Adrenal gland (tissue), 12 donors: Measurements from ENCODE around the gene BUD31. TPM values are rescaled to one million over a fixed set of nuclear protein-coding genes. Genes with fewer than 3 reads are reported as not detected.
A peak's percentile ranks its signal among the peaks of the same experiment; 100 is the strongest.
"Not testable (repeated sequence)": the region's sequence is repeated elsewhere in the genome, so short reads cannot be mapped to it uniquely, and the experiment has no call there.

ENCODE experiments used
- DNase-seq, 7 donors: peaks; one replicate each; pipeline ENCODE4 v3.0.0-alpha.2; 2019 to 2020
- H3K27ac ChIP-seq, 5 donors: fragments of 200-600 bp; sonication (generic) in 4 of 5; 1 replicate in 3 of 5; 2 replicates in 2 of 5; pipeline versions ENCODE4 v1.5.1 to v1.8.0; 2016 to 2020; ENCODE audit warnings: mild to moderate bottlenecking in 1 of 5
- H3K27me3 ChIP-seq: fragments of 200-600 bp; 2 replicates; pipeline ENCODE4 v1.8.0; 2021
- H3K36me3 ChIP-seq, 2 donors: fragments of 200-600 bp; replicated peaks in 1 of 2; 1 replicate in 1 of 2; 2 replicates in 1 of 2; pipeline versions ENCODE4 v1.5.1 to v1.8.0; 2018 to 2022
- H3K4me1 ChIP-seq, 2 donors: fragments of 200-600 bp; replicated peaks in 1 of 2; 1 replicate in 1 of 2; 2 replicates in 1 of 2; pipeline versions ENCODE4 v1.5.1 to v1.8.0; 2018 to 2021
- H3K4me3 ChIP-seq, 4 donors: fragments of 200-600 bp; sonication (generic) in 3 of 4; one replicate each; pipeline ENCODE4 v1.5.1; 2016 to 2018
- H3K9me3 ChIP-seq, 3 donors: fragments of 200-600 bp; sonication (generic) in 1 of 3; replicated peaks in 1 of 3; 1 replicate in 2 of 3; 2 replicates in 1 of 3; pipeline versions ENCODE4 v1.5.1 to v1.8.0; 2016 to 2021
- POLR2A ChIP-seq, 2 donors: fragments of 450-650 bp; IDR thresholded peaks; one replicate each; pipeline ENCODE4 v1.6.1; 2017; ENCODE audit warnings: antibody characterized with exemption in 2 of 2, mild to moderate bottlenecking in 2 of 2, moderate library complexity in 1 of 2
- WGBS, 4 donors: extraction: QIAGEN DNeasy Blood & Tissue Kit in 2 of 4; methylation state at CpG; one replicate each; pipeline versions ENCODE4 v1.1.5 to v1.1.7; 2013 to 2017; 5-methylcytosine and 5-hydroxymethylcytosine counted together
- intact Hi-C, 2 donors: fragments of 100-400 bp; cut with DNase I; formaldehyde crosslinking; loops; one replicate each; pipeline versions ENCODE4 v1.14.1 to v1.15.0; 2022 to 2023
- polyA plus RNA-seq, 3 donors: library from polyadenylated mRNA; stranded (reverse); fragments of 200-250 nt in 2 of 3; fragments of 350-450 nt in 1 of 3; fragmentation: Illumina TruSeq in 1 of 3; extraction: RNeasy Lipid Tissue Mini Kit (QIAGEN cat#74804) in 1 of 3; gene quantifications; one replicate each; pipeline ENCODE4 v1.2.3, GENCODE V29; 2013 to 2014
- total RNA-seq, 9 donors: library from RNA; depleted of rRNA in 4 of 9; stranded (reverse); fragments of >200 nt in 4 of 9; fragments of 120-200 nt in 1 of 9; fragmentation: NEBNext Ultra II Directional in 1 of 9; extraction: Animal tissue kit (Norgen Biotek cat#: 25700) in 1 of 9; gene quantifications; one replicate each; pipeline versions ENCODE4 v1.1.0 to v1.2.4, GENCODE V29; 2013 to 2023
- TF ChIP-seq, protein P1 (sequence below), 6 experiments: fragments of 450-650 bp in 4 of 6; fragments of 200-600 bp in 2 of 6; sonication (generic) in 1 of 6; IDR thresholded peaks; 1 replicate in 5 of 6; 2 replicates in 1 of 6; pipeline versions ENCODE4 v1.5.1 to v1.8.0; 2016 to 2021; ENCODE audit warnings: antibody characterized with exemption in 6 of 6, mild to moderate bottlenecking in 2 of 6, moderate library complexity in 1 of 6
- donor health status: healthy with polysubstance abuse.
- donor health status: Bipolar disorder and iron deficiency.
- donor health status: DM: yes; HTN: yes; CAD: no.
- donor health status: DM: no; HTN: no; CAD: no.
- donor health status: DM: no; HTN: no; CAD: no.
- donor health status: DM: yes; HTN: yes; CAD: no.

BUD31 gene
- total and polyA plus RNA-seq, 12 donors: 59.0 to 287 (median 86.7) TPM

DNA sequence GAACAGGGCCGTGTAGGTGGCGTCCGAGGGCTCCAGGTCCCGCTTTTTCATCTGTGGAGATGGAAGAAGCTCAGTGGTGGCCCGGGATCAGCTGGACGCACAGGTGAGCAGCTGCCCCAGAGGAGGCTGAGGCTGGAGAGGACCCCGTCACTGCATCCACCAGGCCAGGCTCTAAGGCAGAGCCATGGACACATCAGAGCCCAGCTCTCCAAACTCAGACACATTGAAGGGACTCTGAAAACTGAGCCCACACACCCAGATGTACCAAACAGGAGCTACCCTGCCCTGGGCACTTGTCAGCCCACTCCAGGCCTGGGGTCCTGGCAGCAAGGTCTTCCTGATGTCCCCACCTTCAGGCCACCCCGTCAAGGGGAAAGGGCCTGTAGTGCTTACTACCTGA, 21.0 kb downstream of the BUD31 start:
- no peak for DNase-seq
- Histone ChIP-seq H3K36me3 (peaks cover 0 to 72% of the 10 kb centered on the region in 2 donors), H3K4me3 (no peak overlapping the region), H3K27ac (no peak overlapping the region), H3K27me3 (no peaks in the 10 kb centered on the region), H3K9me3 (no peaks in the 10 kb centered on the region), H3K4me1 (no peaks in the 10 kb centered on the region)
- WGBS, 4 donors: 79 to 92% (median 89%) methylated on average over 4 to 8 of the region's 8 CpGs
- TF ChIP-seq, protein P1, sequence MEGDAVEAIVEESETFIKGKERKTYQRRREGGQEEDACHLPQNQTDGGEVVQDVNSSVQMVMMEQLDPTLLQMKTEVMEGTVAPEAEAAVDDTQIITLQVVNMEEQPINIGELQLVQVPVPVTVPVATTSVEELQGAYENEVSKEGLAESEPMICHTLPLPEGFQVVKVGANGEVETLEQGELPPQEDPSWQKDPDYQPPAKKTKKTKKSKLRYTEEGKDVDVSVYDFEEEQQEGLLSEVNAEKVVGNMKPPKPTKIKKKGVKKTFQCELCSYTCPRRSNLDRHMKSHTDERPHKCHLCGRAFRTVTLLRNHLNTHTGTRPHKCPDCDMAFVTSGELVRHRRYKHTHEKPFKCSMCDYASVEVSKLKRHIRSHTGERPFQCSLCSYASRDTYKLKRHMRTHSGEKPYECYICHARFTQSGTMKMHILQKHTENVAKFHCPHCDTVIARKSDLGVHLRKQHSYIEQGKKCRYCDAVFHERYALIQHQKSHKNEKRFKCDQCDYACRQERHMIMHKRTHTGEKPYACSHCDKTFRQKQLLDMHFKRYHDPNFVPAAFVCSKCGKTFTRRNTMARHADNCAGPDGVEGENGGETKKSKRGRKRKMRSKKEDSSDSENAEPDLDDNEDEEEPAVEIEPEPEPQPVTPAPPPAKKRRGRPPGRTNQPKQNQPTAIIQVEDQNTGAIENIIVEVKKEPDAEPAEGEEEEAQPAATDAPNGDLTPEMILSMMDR (IDR thresholded peaks at IDR 0.05): no peak
- TF ChIP-seq POLR2A (IDR thresholded peaks at IDR 0.05): no peak
- intact Hi-C loops: no loop called here

DNA sequence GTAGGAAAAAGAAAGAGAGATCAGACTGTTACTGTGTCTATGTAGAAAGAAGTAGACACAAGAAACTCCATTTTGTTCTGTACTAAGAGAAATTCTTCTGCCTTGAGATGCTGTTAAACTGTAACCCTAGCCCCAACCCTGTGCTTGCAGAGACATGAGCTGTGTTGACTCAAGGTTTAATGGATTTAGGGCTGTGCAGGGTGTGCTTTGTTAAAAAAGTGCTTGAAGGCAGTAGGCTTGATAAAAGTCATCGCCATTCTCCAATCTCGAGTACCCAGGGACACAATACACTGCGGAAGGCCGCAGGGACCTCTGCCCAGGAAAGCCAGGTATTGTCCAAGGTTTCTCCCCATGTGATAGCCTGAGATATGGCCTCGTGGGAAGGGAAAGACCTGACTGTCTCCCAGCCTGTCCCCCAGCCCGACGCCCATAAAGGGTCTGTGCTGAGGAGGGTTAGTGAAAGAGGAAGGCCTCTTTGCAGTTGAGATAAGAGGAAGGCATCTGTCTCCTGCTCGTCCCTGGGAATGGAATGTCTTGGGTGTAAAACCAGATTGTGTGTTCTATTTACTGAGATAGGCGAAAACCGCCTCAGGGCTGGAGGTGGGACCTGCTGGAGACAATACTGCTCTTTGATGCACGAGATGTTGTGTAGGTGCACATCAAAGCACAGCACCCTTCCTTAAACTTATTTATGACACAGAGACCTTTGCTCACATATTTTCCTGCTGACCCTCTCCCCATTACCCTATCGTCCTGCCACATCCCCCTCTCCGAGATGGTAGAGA, 23.2 kb downstream of the BUD31 start:
- H3K27ac ChIP-seq, intact Hi-C loops, DNase-seq, H3K9me3 ChIP-seq, H3K4me3 ChIP-seq, H3K27me3 ChIP-seq, H3K4me1 ChIP-seq: not testable (repeated sequence)
- 85 to 92% (median 86%) methylated on average over 8 to 13 of the region's 13 CpGs for WGBS, 4 donors
- peaks cover 0 to 67% of the 10 kb centered on the region in 2 donors for H3K36me3 ChIP-seq

DNA sequence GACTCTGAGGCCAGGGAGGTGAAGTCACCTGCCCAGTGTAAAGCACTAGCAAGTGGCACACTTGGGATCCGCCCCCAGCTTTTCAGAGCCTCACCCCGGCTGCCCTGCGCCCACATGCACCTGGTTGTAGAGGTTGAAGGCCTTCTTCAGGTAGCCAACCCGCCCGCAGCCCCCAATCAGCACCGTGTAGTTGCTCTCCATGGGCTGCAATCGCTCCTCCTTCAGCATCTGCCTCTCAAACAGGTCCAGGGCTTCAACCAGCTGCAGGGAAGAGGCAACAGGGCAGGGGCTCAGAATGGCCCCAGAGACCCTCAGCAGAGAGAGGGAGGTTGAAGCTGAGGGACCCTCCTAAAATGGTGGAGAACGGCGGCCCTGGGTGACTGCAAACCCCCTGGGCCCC, 24.4 kb downstream of the BUD31 start:
- intact Hi-C loops: no loop called here
- Histone ChIP-seq H3K9me3 (no peaks in the 10 kb centered on the region), H3K27ac (no peak overlapping the region), H3K4me3 (no peak overlapping the region), H3K27me3 (no peaks in the 10 kb centered on the region), H3K4me1 (peaks cover 5 to 6% of the 10 kb centered on the region in 2 donors), H3K36me3 (peaks cover 0 to 65% of the 10 kb centered on the region in 2 donors)
- TF ChIP-seq, protein P1 (IDR thresholded peaks at IDR 0.05): no peak
- WGBS, 4 donors: 95 to 100% (median 97%) methylated on average over 3 to 9 of the region's 9 CpGs
- DNase-seq: no peak

DNA sequence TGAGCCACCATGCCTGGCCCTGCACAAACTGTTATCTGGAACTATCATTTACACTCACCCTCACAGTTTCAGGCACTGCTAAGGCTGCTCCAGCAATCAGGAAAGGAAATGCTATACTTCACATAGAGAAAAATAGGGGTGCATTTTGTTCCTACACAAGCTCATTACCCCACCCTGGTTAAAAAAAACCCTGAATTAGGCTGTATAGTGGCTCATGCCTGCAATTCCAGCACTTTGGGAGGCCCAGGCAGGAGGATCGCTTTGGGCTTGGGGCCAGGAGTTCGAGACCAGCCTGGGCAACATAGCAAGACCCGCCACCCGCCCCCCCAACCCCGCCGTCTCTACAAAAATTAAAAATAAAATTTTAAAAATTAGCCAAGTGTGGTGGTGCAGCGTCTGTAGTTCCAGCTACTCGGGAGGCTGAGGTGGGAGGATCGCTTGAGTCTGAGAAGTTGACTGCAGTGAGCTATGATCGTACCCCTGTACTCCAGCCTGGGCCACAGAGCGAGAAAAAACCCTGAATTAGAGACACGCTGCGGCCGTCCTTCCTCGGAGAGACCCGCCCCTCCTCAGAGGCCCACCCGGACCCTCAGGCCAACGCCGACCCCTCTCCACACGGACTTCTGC, 29.3 kb downstream of the BUD31 start:
- TF ChIP-seq, protein P1 (IDR thresholded peaks at IDR 0.05): no peak
- no peak for TF ChIP-seq POLR2A (IDR thresholded peaks at IDR 0.05)
- Histone ChIP-seq H3K36me3 (peaks cover 0 to 19% of the 10 kb centered on the region in 2 donors), H3K27ac (peak overlapping the region in 4 of 5 donors; percentile 54 to 86 (median 72)), H3K27me3 (no peaks in the 10 kb centered on the region), H3K4me3 (peak overlapping the region in 3 of 4 donors; percentile 37 to 84 (median 47)), H3K4me1 (peaks cover 15% of the 10 kb centered on the region in 2 donors), H3K9me3 (no peaks in the 10 kb centered on the region)
- intact Hi-C loops: no loop called here
- WGBS, 4 donors: 17 to 22% (median 19%) methylated on average over 16 to 20 of the region's 20 CpGs
- no peak for DNase-seq
